Adrenal gland (tissue), 5 donors: Measurements from ENCODE around the gene ITPKB.

Experiments
- POLR2A ChIP-seq, 2 donors: fragments of 450-650 bp; IDR thresholded peaks; one replicate each; pipeline ENCODE4 v1.6.1; 2017; ENCODE audit warnings: antibody characterized with exemption in 2 of 2, mild to moderate bottlenecking in 2 of 2, moderate library complexity in 1 of 2
- TF ChIP-seq, protein P1 (sequence below), 6 experiments: fragments of 450-650 bp in 4 of 6; fragments of 200-600 bp in 2 of 6; sonication (generic) in 1 of 6; IDR thresholded peaks; 1 replicate in 5 of 6; 2 replicates in 1 of 6; pipeline versions ENCODE4 v1.5.1 to v1.8.0; 2016 to 2021; ENCODE audit warnings: antibody characterized with exemption in 6 of 6, mild to moderate bottlenecking in 2 of 6, moderate library complexity in 1 of 6
- donor health status: DM: no; HTN: no; CAD: no.

DNA sequence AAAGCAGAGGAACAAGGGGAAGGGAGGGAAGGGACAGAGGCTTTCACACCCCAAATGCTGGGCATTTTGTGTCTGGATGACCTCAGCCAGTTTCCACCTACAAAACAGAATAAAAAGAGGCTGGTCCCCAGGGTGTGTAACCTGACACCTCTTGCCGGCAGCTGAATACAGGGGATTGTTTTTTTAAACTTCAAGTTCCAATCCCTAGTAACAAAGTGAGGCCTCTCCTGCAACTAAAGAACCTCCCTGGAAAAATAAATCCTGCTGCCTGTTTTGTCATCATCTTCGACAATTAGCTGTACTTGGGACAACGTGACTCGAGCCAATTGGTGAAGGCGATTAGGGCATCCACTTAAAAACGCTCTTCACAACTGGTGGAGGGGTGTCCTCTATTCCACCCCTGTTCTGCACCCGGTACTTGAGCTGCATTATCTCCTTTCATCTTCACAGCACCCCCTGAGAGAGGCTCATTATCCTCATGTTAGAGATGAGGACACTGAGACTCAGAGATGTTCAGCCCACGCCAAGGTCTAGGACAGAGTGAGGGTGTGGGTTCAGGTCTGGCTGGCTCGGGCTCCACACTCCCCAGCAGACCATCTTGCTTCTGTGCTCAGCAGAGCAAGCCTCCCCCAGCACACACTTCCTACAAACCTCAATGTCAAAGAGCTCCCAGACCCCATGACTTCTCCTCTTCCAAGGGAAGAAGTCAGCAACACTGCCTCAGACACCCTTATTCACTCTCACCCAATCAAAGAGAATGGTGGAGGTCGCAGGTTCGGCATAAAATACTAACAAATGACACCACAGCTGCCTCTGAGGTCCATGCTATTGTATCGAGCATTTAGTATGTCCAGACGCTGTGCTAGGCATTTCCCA lies 15.2 kb downstream of the ITPKB start:
- TF ChIP-seq, protein P1, sequence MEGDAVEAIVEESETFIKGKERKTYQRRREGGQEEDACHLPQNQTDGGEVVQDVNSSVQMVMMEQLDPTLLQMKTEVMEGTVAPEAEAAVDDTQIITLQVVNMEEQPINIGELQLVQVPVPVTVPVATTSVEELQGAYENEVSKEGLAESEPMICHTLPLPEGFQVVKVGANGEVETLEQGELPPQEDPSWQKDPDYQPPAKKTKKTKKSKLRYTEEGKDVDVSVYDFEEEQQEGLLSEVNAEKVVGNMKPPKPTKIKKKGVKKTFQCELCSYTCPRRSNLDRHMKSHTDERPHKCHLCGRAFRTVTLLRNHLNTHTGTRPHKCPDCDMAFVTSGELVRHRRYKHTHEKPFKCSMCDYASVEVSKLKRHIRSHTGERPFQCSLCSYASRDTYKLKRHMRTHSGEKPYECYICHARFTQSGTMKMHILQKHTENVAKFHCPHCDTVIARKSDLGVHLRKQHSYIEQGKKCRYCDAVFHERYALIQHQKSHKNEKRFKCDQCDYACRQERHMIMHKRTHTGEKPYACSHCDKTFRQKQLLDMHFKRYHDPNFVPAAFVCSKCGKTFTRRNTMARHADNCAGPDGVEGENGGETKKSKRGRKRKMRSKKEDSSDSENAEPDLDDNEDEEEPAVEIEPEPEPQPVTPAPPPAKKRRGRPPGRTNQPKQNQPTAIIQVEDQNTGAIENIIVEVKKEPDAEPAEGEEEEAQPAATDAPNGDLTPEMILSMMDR (IDR thresholded peaks at IDR 0.05) = no peak
- TF ChIP-seq POLR2A (IDR thresholded peaks at IDR 0.05) = no peak
